ENCODE measurements around the gene WDR86.

WDR86 gene

DNA sequence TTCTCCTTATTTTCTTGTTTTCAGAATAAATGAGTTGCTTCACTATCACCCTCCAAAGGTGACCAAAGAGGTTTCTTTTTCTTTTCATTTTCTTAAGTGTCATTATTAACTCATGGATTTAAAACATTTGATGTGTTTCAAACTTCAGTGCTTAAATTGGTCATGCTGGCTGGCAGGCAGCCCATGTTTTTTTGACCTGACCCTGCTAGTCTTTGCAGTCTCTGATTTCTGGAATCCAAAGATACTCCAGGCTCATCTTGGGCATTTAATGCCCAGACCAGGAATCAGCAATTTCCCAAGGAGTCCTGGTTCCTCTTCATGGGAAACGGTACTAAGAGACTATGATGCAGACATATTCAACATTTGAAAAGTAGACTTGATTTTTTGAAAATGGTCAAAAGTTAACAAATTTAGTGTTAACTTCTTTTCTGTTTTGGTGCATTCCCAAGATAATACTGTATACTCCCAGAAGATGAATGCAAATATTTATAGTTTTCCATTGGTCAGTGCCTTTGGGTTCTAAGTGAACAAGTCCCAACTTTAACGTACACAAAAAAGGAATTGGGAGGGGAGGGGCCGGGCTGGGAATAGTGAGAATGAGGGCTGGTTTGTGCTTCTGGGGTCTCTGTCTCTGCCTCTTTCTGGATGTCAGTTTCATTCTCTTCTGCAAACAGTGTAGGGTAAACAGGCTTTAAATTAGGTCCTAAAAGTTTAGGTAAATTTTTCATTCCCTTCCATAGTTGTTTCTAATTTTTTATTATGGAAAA lies 48.5 kb downstream of the WDR86 start (continued):
- TF ChIP-seq, protein P1, sequence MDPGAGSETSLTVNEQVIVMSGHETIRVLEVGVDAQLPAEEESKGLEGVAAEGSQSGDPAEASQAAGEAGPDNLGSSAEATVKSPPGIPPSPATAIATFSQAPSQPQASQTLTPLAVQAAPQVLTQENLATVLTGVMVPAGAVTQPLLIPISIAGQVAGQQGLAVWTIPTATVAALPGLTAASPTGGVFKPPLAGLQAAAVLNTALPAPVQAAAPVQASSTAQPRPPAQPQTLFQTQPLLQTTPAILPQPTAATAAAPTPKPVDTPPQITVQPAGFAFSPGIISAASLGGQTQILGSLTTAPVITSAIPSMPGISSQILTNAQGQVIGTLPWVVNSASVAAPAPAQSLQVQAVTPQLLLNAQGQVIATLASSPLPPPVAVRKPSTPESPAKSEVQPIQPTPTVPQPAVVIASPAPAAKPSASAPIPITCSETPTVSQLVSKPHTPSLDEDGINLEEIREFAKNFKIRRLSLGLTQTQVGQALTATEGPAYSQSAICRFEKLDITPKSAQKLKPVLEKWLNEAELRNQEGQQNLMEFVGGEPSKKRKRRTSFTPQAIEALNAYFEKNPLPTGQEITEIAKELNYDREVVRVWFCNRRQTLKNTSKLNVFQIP (CRISPR knock-in tag; IDR thresholded peaks at IDR 0.05; ENCODE audit: borderline replicate concordance, low read depth), result no peak
- TF ChIP-seq TCF4 (CRISPR knock-in tag; IDR thresholded peaks at IDR 0.05; ENCODE audit: borderline replicate concordance), result no peak
- TF ChIP-seq ZNF8 (CRISPR knock-in tag; IDR thresholded peaks at IDR 0.05), result no peak
- TF ChIP-seq BACH2 (CRISPR knock-in tag; IDR thresholded peaks at IDR 0.05; ENCODE audit: borderline replicate concordance), result no peak

DNA sequence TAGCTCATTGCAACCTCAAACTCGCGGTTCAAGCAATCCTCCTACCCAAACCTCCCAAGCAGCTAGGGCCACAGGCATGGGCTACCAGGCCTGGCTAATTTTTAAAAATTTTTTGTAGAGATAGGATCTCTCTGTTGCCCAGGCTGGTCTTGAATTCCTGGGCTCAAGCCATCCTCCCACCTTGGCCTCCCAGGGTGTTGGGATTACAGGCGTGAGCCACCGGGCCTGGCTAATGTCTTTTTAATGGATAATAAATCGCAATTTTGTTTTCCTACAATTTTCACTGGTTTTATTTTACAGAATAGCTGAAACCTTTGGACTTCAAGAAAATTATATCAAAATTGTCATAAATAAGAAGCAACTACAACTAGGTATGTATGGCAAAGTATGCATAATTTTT lies 57.3 kb downstream of the WDR86 start:
- TF ChIP-seq, protein P1 (CRISPR knock-in tag; IDR thresholded peaks at IDR 0.05; ENCODE audit: borderline replicate concordance, low read depth), result no peak
- TF ChIP-seq BACH2 (CRISPR knock-in tag; IDR thresholded peaks at IDR 0.05; ENCODE audit: borderline replicate concordance) (no peak), ESRRG (CRISPR knock-in tag; IDR thresholded peaks at IDR 0.05) (no peak), ZFP3 (CRISPR knock-in tag; IDR thresholded peaks at IDR 0.05) (no peak), ZNF70 (CRISPR knock-in tag; IDR thresholded peaks at IDR 0.05) (no peak), ZFP30 (CRISPR knock-in tag; IDR thresholded peaks at IDR 0.05) (no peak), OSR1 (CRISPR knock-in tag; IDR thresholded peaks at IDR 0.05) (no peak), SNAI2 (CRISPR knock-in tag; IDR thresholded peaks at IDR 0.05) (no peak), ZNF8 (CRISPR knock-in tag; IDR thresholded peaks at IDR 0.05) (no peak), ZC3H10 (CRISPR knock-in tag; IDR thresholded peaks at IDR 0.05) (no peak), ARNTL (CRISPR knock-in tag; IDR thresholded peaks at IDR 0.05; ENCODE audit: borderline replicate concordance, low read depth) (no peak), TOX (CRISPR knock-in tag; IDR thresholded peaks at IDR 0.05; ENCODE audit: borderline replicate concordance) (no peak), CSDC2 (CRISPR knock-in tag; IDR thresholded peaks at IDR 0.05) (no peak)
- TF ChIP-seq, protein P2, sequence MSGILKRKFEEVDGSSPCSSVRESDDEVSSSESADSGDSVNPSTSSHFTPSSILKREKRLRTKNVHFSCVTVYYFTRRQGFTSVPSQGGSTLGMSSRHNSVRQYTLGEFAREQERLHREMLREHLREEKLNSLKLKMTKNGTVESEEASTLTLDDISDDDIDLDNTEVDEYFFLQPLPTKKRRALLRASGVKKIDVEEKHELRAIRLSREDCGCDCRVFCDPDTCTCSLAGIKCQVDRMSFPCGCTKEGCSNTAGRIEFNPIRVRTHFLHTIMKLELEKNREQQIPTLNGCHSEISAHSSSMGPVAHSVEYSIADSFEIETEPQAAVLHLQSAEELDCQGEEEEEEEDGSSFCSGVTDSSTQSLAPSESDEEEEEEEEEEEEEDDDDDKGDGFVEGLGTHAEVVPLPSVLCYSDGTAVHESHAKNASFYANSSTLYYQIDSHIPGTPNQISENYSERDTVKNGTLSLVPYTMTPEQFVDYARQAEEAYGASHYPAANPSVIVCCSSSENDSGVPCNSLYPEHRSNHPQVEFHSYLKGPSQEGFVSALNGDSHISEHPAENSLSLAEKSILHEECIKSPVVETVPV (CRISPR knock-in tag; IDR thresholded peaks at IDR 0.05), result no peak
- TF ChIP-seq, protein P3, sequence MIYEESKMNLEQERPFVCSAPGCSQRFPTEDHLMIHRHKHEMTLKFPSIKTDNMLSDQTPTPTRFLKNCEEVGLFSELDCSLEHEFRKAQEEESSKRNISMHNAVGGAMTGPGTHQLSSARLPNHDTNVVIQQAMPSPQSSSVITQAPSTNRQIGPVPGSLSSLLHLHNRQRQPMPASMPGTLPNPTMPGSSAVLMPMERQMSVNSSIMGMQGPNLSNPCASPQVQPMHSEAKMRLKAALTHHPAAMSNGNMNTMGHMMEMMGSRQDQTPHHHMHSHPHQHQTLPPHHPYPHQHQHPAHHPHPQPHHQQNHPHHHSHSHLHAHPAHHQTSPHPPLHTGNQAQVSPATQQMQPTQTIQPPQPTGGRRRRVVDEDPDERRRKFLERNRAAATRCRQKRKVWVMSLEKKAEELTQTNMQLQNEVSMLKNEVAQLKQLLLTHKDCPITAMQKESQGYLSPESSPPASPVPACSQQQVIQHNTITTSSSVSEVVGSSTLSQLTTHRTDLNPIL (CRISPR knock-in tag; IDR thresholded peaks at IDR 0.05; ENCODE audit: low read depth), result no peak
- TF ChIP-seq, protein P4, sequence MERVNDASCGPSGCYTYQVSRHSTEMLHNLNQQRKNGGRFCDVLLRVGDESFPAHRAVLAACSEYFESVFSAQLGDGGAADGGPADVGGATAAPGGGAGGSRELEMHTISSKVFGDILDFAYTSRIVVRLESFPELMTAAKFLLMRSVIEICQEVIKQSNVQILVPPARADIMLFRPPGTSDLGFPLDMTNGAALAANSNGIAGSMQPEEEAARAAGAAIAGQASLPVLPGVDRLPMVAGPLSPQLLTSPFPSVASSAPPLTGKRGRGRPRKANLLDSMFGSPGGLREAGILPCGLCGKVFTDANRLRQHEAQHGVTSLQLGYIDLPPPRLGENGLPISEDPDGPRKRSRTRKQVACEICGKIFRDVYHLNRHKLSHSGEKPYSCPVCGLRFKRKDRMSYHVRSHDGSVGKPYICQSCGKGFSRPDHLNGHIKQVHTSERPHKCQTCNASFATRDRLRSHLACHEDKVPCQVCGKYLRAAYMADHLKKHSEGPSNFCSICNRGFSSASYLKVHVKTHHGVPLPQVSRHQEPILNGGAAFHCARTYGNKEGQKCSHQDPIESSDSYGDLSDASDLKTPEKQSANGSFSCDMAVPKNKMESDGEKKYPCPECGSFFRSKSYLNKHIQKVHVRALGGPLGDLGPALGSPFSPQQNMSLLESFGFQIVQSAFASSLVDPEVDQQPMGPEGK (CRISPR knock-in tag; IDR thresholded peaks at IDR 0.05; ENCODE audit: borderline replicate concordance), result no peak
- ATAC-seq, result no peak

DNA sequence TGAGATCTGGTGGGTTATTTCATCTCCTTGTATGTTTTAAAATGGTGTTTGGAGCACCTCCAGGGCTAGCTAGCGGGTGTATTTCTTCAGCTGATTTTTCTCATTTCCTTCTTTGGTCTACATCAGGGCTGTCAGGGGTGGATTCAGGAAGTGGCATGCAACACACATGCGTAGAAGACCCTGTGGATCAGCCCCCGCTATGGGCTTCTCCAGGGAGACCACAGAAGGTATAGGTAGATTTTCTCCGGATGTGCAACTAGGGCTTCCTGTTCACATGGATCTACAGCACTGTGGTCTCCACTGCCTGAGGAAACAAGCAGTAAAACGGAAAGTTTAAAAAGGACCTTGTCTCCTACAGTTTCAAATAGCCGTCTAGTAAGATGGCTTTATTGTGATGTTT lies 57.9 kb downstream of the WDR86 start:
- no peak for ATAC-seq
- no peak for TF ChIP-seq ZC3H10 (CRISPR knock-in tag; IDR thresholded peaks at IDR 0.05)
- TF ChIP-seq CSDC2 (CRISPR knock-in tag; IDR thresholded peaks at IDR 0.05), result no peak
- no peak for TF ChIP-seq GLIS3 (CRISPR knock-in tag; IDR thresholded peaks at IDR 0.05)
- no peak for TF ChIP-seq TOX (CRISPR knock-in tag; IDR thresholded peaks at IDR 0.05; ENCODE audit: borderline replicate concordance)
- TF ChIP-seq OSR1 (CRISPR knock-in tag; IDR thresholded peaks at IDR 0.05), result no peak
- TF ChIP-seq, protein P4 (CRISPR knock-in tag; IDR thresholded peaks at IDR 0.05; ENCODE audit: borderline replicate concordance), result no peak
- TF ChIP-seq RARB (CRISPR knock-in tag; IDR thresholded peaks at IDR 0.05), result no peak
- TF ChIP-seq, protein P2 (CRISPR knock-in tag; IDR thresholded peaks at IDR 0.05), result no peak
- no peak for TF ChIP-seq ZFP3 (CRISPR knock-in tag; IDR thresholded peaks at IDR 0.05)
- TF ChIP-seq ARNTL (CRISPR knock-in tag; IDR thresholded peaks at IDR 0.05; ENCODE audit: borderline replicate concordance, low read depth), result no peak
- TF ChIP-seq PPARA (CRISPR knock-in tag; IDR thresholded peaks at IDR 0.05; ENCODE audit: borderline replicate concordance), result no peak
- no peak for TF ChIP-seq ESRRG (CRISPR knock-in tag; IDR thresholded peaks at IDR 0.05)

All from SK-N-SH treated with all-trans-retinoic acid at 6 μM for 48 hours (cell line).